B cell (primary cell): ENCODE data around the gene AGPAT3. TPM values are rescaled to one million over a fixed set of nuclear protein-coding genes. Genes with fewer than 3 reads are reported as not detected.

ENCODE experiments used
- ATAC-seq: fragments of 200-7000 bp; cut with Tn5 transposase; one replicate; pipeline ENCODE4 v1.10.0; 2021; ENCODE audit warnings: low read depth, mild to moderate bottlenecking, moderate number of reproducible peaks, moderate library complexity
- CTCF ChIA-PET: fragments of 350-600 bp; sonication (Branson Sonifier 250); formaldehyde crosslinking; loops from one replicate; lab custom pipeline; 2021; ENCODE audit warnings: antibody characterized with exemption, inconsistent platforms; lab: Charles Lee
- POLR2A ChIA-PET: fragments of 350-600 bp; sonication (Branson Sonifier 250); formaldehyde crosslinking; loops from one replicate; lab custom pipeline; 2021; ENCODE audit warnings: antibody characterized with exemption; lab: Charles Lee
- DNase-seq: peaks from one replicate; pipeline ENCODE4 v3.0.0; 2013
- H2AFZ ChIP-seq: 2 replicates; pipeline ENCODE4 v1.6.1; 2012; ENCODE audit warnings: mild to moderate bottlenecking, low read depth, low read length; ENCODE audit not compliant: insufficient read depth, poor library complexity, severe bottlenecking
- H3K27ac ChIP-seq, 2 donors: 1 replicate in 1 of 2; 2 replicates in 1 of 2; pipeline ENCODE4 v1.5.1; 2012 to 2013; ENCODE audit warnings: low read length in 2 of 2, mild to moderate bottlenecking in 2 of 2, moderate library complexity in 1 of 2
- H3K27me3 ChIP-seq, 4 experiments: fragments of 200-600 bp in 1 of 4; sonication (generic) in 1 of 4; replicated peaks in 1 of 4; 1 replicate in 2 of 4; 2 replicates in 2 of 4; pipeline versions ENCODE4 v1.6.1 to v1.7.0; 2013 to 2016; ENCODE audit warnings: low read length in 3 of 4, mild to moderate bottlenecking in 2 of 4, mixed read lengths in 1 of 4, moderate library complexity in 1 of 4; ENCODE audit not compliant: insufficient read depth in 4 of 4, control insufficient read depth in 3 of 4; ENCODE audit errors: control extremely low read depth in 1 of 4
- H3K36me3 ChIP-seq, 2 experiments: replicated peaks in 1 of 2; 1 replicate in 1 of 2; 2 replicates in 1 of 2; pipeline versions ENCODE4 v1.6.1 to v1.7.1; 2013; ENCODE audit warnings: low read length in 1 of 2; ENCODE audit not compliant: insufficient read depth in 2 of 2, control insufficient read depth in 1 of 2; ENCODE audit errors: control extremely low read depth in 1 of 2, extremely low read depth in 1 of 2
- H3K4me1 ChIP-seq, 2 donors: fragments of 200-600 bp in 1 of 2; sonication (generic) in 1 of 2; 1 replicate in 1 of 2; 2 replicates in 1 of 2; pipeline versions ENCODE4 v1.5.1 to v1.6.1; 2013 to 2017; ENCODE audit warnings: low read length in 2 of 2; ENCODE audit not compliant: control insufficient read depth in 2 of 2, insufficient read depth in 2 of 2
- H3K4me2 ChIP-seq: replicated peaks from 2 replicates; pipeline ENCODE3; 2012; ENCODE audit warnings: mild to moderate bottlenecking, low read depth, low read length; ENCODE audit not compliant: poor library complexity, severe bottlenecking
- H3K4me3 ChIP-seq, 5 experiments: fragments of 200-600 bp in 1 of 5; sonication (generic) in 1 of 5; 1 replicate in 3 of 5; 2 replicates in 2 of 5; pipeline versions ENCODE4 v1.5.1 to v1.7.0; 2011 to 2016; ENCODE audit warnings: low read length in 4 of 5, mild to moderate bottlenecking in 4 of 5, low read depth in 2 of 5, control low read depth in 1 of 5, moderate library complexity in 1 of 5; ENCODE audit not compliant: insufficient read depth in 1 of 5; ENCODE audit errors: control extremely low read depth in 1 of 5, extremely low read depth in 1 of 5
- H3K79me2 ChIP-seq: fragments of 200-600 bp; sonication (generic); one replicate; pipeline ENCODE4 v1.6.0; 2016; ENCODE audit warnings: low read length; ENCODE audit not compliant: control insufficient read depth, insufficient read depth
- H3K9ac ChIP-seq: fragments of 200-600 bp; sonication (generic); 2 replicates; pipeline ENCODE4 v1.6.1; 2017; ENCODE audit warnings: mild to moderate bottlenecking, low read length, moderate library complexity
- H3K9me3 ChIP-seq, 3 donors: one replicate each; pipeline versions ENCODE4 v1.6.1 to v1.7.1; 2013; ENCODE audit warnings: low read length in 2 of 3; ENCODE audit not compliant: control insufficient read depth in 2 of 3, insufficient read depth in 1 of 3; ENCODE audit errors: control extremely low read depth in 1 of 3
- H4K20me1 ChIP-seq: 2 replicates; pipeline ENCODE4 v1.6.0; 2012; ENCODE audit warnings: mild to moderate bottlenecking, low read length; ENCODE audit not compliant: insufficient read depth, control insufficient read depth, poor library complexity, severe bottlenecking
- H3K27ac Mint-ChIP-seq: one replicate; pipeline ENCODE4 v1.8.0; 2021; ENCODE audit warnings: mixed read lengths
- H3K27me3 Mint-ChIP-seq: one replicate; pipeline ENCODE4 v1.8.0; 2021; ENCODE audit warnings: mixed read lengths
- H3K4me1 Mint-ChIP-seq: one replicate; pipeline ENCODE4 v1.8.0; 2021; ENCODE audit warnings: mixed read lengths
- H3K4me3 Mint-ChIP-seq: one replicate; pipeline ENCODE4 v1.8.0; 2021; ENCODE audit warnings: mixed read lengths
- H3K9me3 Mint-ChIP-seq: one replicate; pipeline ENCODE4 v1.8.0; 2022; ENCODE audit warnings: mixed read lengths; ENCODE audit not compliant: insufficient read depth
- EZH2 ChIP-seq: IDR thresholded peaks from 2 replicates; pipeline ENCODE4 v1.6.1; 2012; ENCODE audit warnings: borderline replicate concordance, low read depth, mild to moderate bottlenecking, moderate library complexity, low read length; ENCODE audit not compliant: insufficient read depth, poor library complexity, severe bottlenecking
- WGBS: methylation state at CpG from one replicate; pipeline ENCODE4 v1.1.5; 2013; ENCODE audit warnings: missing lambda C conversion rate; ENCODE audit not compliant: insufficient coverage; 5-methylcytosine and 5-hydroxymethylcytosine counted together
- intact Hi-C: fragments of 100-400 bp; cut with micrococcal nuclease; formaldehyde crosslinking; loops from one replicate; pipeline ENCODE4 v1.10.0; 2022
- polyA plus RNA-seq: library from polyadenylated mRNA; depleted of rRNA; stranded (reverse); fragments of >200 nt; gene quantifications from 2 replicates; pipeline ENCODE4 v1.2.3, GENCODE V29; 2012
- total RNA-seq, 2 donors: library from RNA; stranded (reverse); fragments of 120-200 nt in 1 of 2; gene quantifications; 1 replicate in 1 of 2; 2 replicates in 1 of 2; pipeline versions ENCODE4 v1.2.3 to v1.2.4, GENCODE V29; 2013 to 2022
- TF ChIP-seq, protein P1 (sequence below): fragments of 200-600 bp; IDR thresholded peaks from one replicate; pipeline ENCODE4 v1.8.0; 2022; ENCODE audit warnings: antibody characterized with exemption, mild to moderate bottlenecking

Gene AGPAT3
- total and polyA plus RNA-seq, 2 donors (not counting 1 experiment from before 2014, with no cell fraction given) = 14.3 to 49.3 TPM

DNA sequence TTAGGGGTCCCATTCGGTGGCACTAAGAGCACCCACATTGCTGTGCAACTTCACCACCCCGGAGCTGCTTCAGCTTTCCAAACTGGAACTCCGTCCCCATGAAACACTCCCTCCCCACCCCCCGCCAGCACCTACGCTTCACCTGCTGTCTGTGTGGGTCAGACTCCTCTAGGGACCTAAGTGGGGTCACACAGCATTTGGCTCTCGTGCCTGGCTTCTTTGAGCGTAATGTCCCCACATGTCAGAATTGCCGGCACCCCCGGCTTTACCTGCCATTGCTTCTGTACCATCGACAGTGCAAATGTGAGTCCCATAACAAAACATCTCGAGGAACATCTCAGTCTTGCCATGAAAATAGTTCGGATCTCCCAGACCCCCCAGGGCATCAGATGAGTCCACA, 35.9 kb upstream of the AGPAT3 start:
- TF ChIP-seq EZH2 = no peak
- no peak overlapping the region for H3K27ac ChIP-seq

DNA sequence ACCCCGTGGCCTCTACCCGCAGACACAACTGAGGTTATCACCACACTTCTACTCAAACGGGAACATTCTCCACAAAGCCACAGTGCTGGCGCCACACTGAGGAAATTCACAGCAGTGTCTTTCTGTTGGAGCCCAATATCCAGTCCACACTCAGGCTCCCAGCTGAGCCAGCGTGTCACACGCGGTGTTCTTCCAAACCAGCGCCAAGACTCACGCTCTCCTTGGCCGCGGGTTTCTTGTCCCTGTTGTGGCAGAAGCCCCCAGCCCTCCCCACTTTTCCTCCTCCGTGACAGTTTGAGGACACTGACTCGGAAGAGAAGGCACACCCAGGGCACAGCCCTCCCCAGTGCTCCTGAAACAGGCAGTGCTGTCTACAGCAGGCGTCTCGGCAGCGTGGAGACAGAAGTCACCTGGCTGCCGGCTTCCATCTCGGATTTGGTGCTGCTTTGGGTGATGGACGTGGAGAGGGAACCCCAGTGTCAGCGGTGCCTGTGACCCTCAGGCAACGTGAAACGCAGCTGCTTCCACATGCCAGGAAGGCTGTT, 35.4 kb upstream of the AGPAT3 start:
- H3K27ac Mint-ChIP-seq = no peak overlapping the region
- Histone ChIP-seq H3K27ac (no peak overlapping the region), H3K9ac (no peak overlapping the region), H3K36me3 (no peaks in the 10 kb centered on the region), H4K20me1 (no peaks in the 10 kb centered on the region), H3K9me3 (peaks cover 0 to 14% (median 0%) of the 10 kb centered on the region in 3 donors), H2AFZ (no peak overlapping the region), H3K4me3 (no peak overlapping the region), H3K4me1 (no peaks in the 10 kb centered on the region), H3K79me2 (no peaks in the 10 kb centered on the region), H3K4me2 (no peak overlapping the region), H3K27me3 (peaks cover 0 to 21% (median 2%) of the 10 kb centered on the region in 4 experiments)
- 75% methylated on average over 22 of the region's 22 CpGs for WGBS
- ATAC-seq (no peak), DNase-seq (no peak)
- CTCF ChIA-PET = no interaction called here
- peaks cover 24% of the 10 kb centered on the region for H3K27me3 Mint-ChIP-seq
- intact Hi-C loops = no loop called here
- no peak for TF ChIP-seq EZH2
- TF ChIP-seq, protein P1, sequence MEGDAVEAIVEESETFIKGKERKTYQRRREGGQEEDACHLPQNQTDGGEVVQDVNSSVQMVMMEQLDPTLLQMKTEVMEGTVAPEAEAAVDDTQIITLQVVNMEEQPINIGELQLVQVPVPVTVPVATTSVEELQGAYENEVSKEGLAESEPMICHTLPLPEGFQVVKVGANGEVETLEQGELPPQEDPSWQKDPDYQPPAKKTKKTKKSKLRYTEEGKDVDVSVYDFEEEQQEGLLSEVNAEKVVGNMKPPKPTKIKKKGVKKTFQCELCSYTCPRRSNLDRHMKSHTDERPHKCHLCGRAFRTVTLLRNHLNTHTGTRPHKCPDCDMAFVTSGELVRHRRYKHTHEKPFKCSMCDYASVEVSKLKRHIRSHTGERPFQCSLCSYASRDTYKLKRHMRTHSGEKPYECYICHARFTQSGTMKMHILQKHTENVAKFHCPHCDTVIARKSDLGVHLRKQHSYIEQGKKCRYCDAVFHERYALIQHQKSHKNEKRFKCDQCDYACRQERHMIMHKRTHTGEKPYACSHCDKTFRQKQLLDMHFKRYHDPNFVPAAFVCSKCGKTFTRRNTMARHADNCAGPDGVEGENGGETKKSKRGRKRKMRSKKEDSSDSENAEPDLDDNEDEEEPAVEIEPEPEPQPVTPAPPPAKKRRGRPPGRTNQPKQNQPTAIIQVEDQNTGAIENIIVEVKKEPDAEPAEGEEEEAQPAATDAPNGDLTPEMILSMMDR = no peak
- POLR2A ChIA-PET = interaction anchor here (1.1 kb wide), 1 partner anchor 12 kb away, joined by 4 read pairs; no protein-coding TSS in a partner anchor
- H3K4me1 Mint-ChIP-seq = no peaks in the 10 kb centered on the region
- H3K4me3 Mint-ChIP-seq = no peak overlapping the region
- H3K9me3 Mint-ChIP-seq = no peaks in the 10 kb centered on the region

More for the DNA sequence above, 35.9 kb upstream of the AGPAT3 start:
- H3K4me3 Mint-ChIP-seq = no peak overlapping the region
- no peaks in the 10 kb centered on the region for H3K9me3 Mint-ChIP-seq
- H3K27ac Mint-ChIP-seq = no peak overlapping the region
- peaks cover 0 to 10% (median 0%) of the 10 kb centered on the region in 3 donors for H3K9me3 ChIP-seq
- H3K27me3 Mint-ChIP-seq = peaks cover 22% of the 10 kb centered on the region
- H2AFZ ChIP-seq = no peak overlapping the region
- no peak for ATAC-seq
- DNase-seq = no peak
- no peak overlapping the region for H3K4me2 ChIP-seq
- H3K9ac ChIP-seq = no peak overlapping the region
- no peaks in the 10 kb centered on the region for H3K36me3 ChIP-seq
- no peaks in the 10 kb centered on the region for H3K4me1 Mint-ChIP-seq
- no peak overlapping the region for H3K4me3 ChIP-seq
- POLR2A ChIA-PET = no interaction called here
- no peaks in the 10 kb centered on the region for H4K20me1 ChIP-seq
- no peaks in the 10 kb centered on the region for H3K79me2 ChIP-seq
- intact Hi-C loops = no loop called here
- CTCF ChIA-PET = no interaction called here
- WGBS = 88% methylated on average over 12 of the region's 12 CpGs
- H3K4me1 ChIP-seq = no peaks in the 10 kb centered on the region
- peaks cover 0 to 17% (median under 1%) of the 10 kb centered on the region in 4 experiments for H3K27me3 ChIP-seq
